OCI-LY7 (cell line): Measurements from ENCODE around the gene DGKB. TPM values are rescaled to one million over a fixed set of nuclear protein-coding genes. Genes with fewer than 3 reads are reported as not detected.

Source experiments
- BruUV-seq: library from RNA; stranded (reverse); fragments of 400-500 nt; replicated peaks from 2 replicates; lab custom pipeline; 2021; lab: Mats Ljungman, UMichigan
- CTCF ChIA-PET: fragments of 300-600 bp; sonication (Branson Sonifier 250); formaldehyde crosslinking; loops from one replicate; lab custom pipeline; 2022; ENCODE audit warnings: antibody characterized with exemption; ENCODE audit not compliant: unreplicated experiment; lab: Charles Lee
- POLR2A ChIA-PET: fragments of 300-600 bp; sonication (Branson Sonifier 250); formaldehyde crosslinking; loops from one replicate; lab custom pipeline; 2022; ENCODE audit warnings: antibody characterized with exemption; lab: Charles Lee
- DNase-seq: peaks from one replicate; pipeline ENCODE4 v3.0.0-alpha.2; 2015; ENCODE audit warnings: low spot score
- H2AFZ ChIP-seq: fragments of 200-600 bp; sonication (generic), shearing (Covaris generic); 2 replicates; pipeline ENCODE4 v1.6.1; 2014; ENCODE audit warnings: mild to moderate bottlenecking, antibody characterized with exemption, low read length, moderate library complexity
- H3K27ac ChIP-seq: fragments of 200-600 bp; sonication (generic); 2 replicates; pipeline ENCODE4 v1.5.1; 2014; ENCODE audit warnings: mixed run types, low read depth, mild to moderate bottlenecking, moderate library complexity, low read length, inconsistent platforms; ENCODE audit not compliant: poor library complexity, severe bottlenecking
- H3K36me3 ChIP-seq: fragments of 200-600 bp; sonication (generic); 2 replicates; pipeline ENCODE4 v1.6.1; 2014; ENCODE audit warnings: mild to moderate bottlenecking, antibody characterized with exemption, low read length, moderate library complexity, mixed read lengths; ENCODE audit not compliant: insufficient read depth
- H3K4me1 ChIP-seq: fragments of 200-600 bp; sonication (generic); 2 replicates; pipeline ENCODE4 v1.5.1; 2014; ENCODE audit warnings: mild to moderate bottlenecking, low read length; ENCODE audit not compliant: insufficient read depth, poor library complexity, severe bottlenecking
- H3K4me2 ChIP-seq: fragments of 200-600 bp; sonication (generic); 2 replicates; pipeline ENCODE4 v1.6.1; 2014; ENCODE audit warnings: mild to moderate bottlenecking, low read length
- H3K4me3 ChIP-seq: fragments of 200-600 bp; sonication (generic); 2 replicates; pipeline ENCODE4 v1.5.1; 2014; ENCODE audit warnings: mild to moderate bottlenecking, low read depth, low read length; ENCODE audit not compliant: poor library complexity, severe bottlenecking
- H3K79me2 ChIP-seq: fragments of 200-600 bp; sonication (generic); 2 replicates; pipeline ENCODE4 v1.6.1; 2016; ENCODE audit warnings: low read depth, mild to moderate bottlenecking, low read length, moderate library complexity, mixed read lengths; ENCODE audit not compliant: insufficient read depth
- H3K9me2 ChIP-seq: fragments of 200-600 bp; sonication (generic); 2 replicates; pipeline ENCODE4 v1.6.1; 2016; ENCODE audit warnings: mild to moderate bottlenecking, low read length, mixed read lengths; ENCODE audit not compliant: insufficient read depth
- H3K9me3 ChIP-seq: fragments of 200-600 bp; sonication (generic); 2 replicates; pipeline ENCODE4 v1.6.1; 2014; ENCODE audit warnings: mild to moderate bottlenecking, mixed run types, low read length, mixed read lengths
- H4K20me1 ChIP-seq: fragments of 200-600 bp; sonication (generic); 2 replicates; pipeline ENCODE4 v1.6.1; 2014; ENCODE audit warnings: mild to moderate bottlenecking, antibody characterized with exemption, low read length, moderate library complexity, mixed read lengths; ENCODE audit not compliant: insufficient read depth
- EZH2phosphoT487 ChIP-seq: fragments of 200-600 bp; sonication (generic); IDR thresholded peaks from 2 replicates; pipeline ENCODE4 v1.6.1; 2018; ENCODE audit warnings: low read depth, borderline replicate concordance, mild to moderate bottlenecking, mixed run types, antibody characterized with exemption, low read length, moderate library complexity, mixed read lengths
- intact Hi-C: fragments of 100-400 bp; cut with micrococcal nuclease; formaldehyde crosslinking; loops from one replicate; pipeline ENCODE4 v1.10.0; 2022; ENCODE audit not compliant: unreplicated experiment
- total RNA-seq, 2 experiments: library from RNA; depleted of rRNA in 1 of 2; stranded (reverse); fragments of >200 nt in 1 of 2; shearing (Covaris generic) in 1 of 2; gene quantifications; 2 replicates each; pipeline ENCODE4 v1.2.3, GENCODE V29; 2014 to 2022
- TF ChIP-seq, protein P1 (sequence below): fragments of 200-600 bp; sonication (generic); conservative IDR thresholded peaks from 2 replicates; pipeline ENCODE4 v1.5.1; 2014; ENCODE audit warnings: mild to moderate bottlenecking, antibody characterized with exemption, low read length, moderate library complexity, mixed read lengths

DGKB gene
- total RNA-seq, 2 experiments from 2014 or later: not detected

- no peak overlapping the region for H3K4me2 ChIP-seq
- intact Hi-C loops: no loop called here
- no peak overlapping the region for H2AFZ ChIP-seq
- H3K27ac ChIP-seq: no peak overlapping the region
- H3K9me3 ChIP-seq: no peaks in the 10 kb centered on the region
- no peak for DNase-seq
- TF ChIP-seq, protein P1, sequence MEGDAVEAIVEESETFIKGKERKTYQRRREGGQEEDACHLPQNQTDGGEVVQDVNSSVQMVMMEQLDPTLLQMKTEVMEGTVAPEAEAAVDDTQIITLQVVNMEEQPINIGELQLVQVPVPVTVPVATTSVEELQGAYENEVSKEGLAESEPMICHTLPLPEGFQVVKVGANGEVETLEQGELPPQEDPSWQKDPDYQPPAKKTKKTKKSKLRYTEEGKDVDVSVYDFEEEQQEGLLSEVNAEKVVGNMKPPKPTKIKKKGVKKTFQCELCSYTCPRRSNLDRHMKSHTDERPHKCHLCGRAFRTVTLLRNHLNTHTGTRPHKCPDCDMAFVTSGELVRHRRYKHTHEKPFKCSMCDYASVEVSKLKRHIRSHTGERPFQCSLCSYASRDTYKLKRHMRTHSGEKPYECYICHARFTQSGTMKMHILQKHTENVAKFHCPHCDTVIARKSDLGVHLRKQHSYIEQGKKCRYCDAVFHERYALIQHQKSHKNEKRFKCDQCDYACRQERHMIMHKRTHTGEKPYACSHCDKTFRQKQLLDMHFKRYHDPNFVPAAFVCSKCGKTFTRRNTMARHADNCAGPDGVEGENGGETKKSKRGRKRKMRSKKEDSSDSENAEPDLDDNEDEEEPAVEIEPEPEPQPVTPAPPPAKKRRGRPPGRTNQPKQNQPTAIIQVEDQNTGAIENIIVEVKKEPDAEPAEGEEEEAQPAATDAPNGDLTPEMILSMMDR: no peak
- TF ChIP-seq EZH2phosphoT487: no peak
- H4K20me1 ChIP-seq: no peaks in the 10 kb centered on the region
- BruUV-seq: no TSS peak
- H3K4me1 ChIP-seq: no peaks in the 10 kb centered on the region
- ChIA-PET CTCF (no interaction called here), POLR2A (no interaction called here)
- no peaks in the 10 kb centered on the region for H3K9me2 ChIP-seq
- no peak overlapping the region for H3K4me3 ChIP-seq
- H3K79me2 ChIP-seq: no peaks in the 10 kb centered on the region
- no peaks in the 10 kb centered on the region for H3K36me3 ChIP-seq
Measured at GRCh38 chr7:14666304-14666703, 236.2 kb downstream of the DGKB start.

DNA sequence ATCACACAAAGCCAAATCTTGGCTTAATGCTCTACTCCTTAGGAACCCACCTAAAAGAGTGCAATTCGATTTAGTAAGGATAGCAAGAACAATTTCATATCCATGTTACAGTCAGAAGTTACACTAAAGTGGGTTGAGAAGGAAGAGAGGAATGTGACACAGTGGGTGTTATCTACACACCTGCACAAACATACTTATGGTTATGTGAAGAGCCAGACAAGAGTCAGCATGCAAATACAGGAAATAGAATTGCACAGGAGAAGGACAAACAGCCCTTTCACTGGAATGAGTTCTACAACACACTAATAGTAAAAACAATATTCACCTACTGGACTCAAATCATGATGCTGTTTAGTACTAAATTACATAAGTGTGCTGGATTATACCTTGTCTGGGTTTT, 262.8 kb downstream of the DGKB start:
- DNase-seq: no peak
- no peaks in the 10 kb centered on the region for H3K9me2 ChIP-seq
- no peak overlapping the region for H3K4me2 ChIP-seq
- no peak for TF ChIP-seq EZH2phosphoT487
- TF ChIP-seq, protein P1: no peak
- H2AFZ ChIP-seq: no peak overlapping the region
- no peaks in the 10 kb centered on the region for H4K20me1 ChIP-seq
- BruUV-seq: no TSS peak
- POLR2A ChIA-PET: interaction anchor here (0.6 kb wide), 1 partner anchor 47 kb away, joined by 3 read pairs; no protein-coding TSS in a partner anchor
- CTCF ChIA-PET: no interaction called here
- H3K4me1 ChIP-seq: no peaks in the 10 kb centered on the region
- H3K9me3 ChIP-seq: peaks cover 5% of the 10 kb centered on the region; the same call in 1 of the 2 replicates
- no peaks in the 10 kb centered on the region for H3K79me2 ChIP-seq
- H3K27ac ChIP-seq: no peak overlapping the region
- H3K4me3 ChIP-seq: no peak overlapping the region
- intact Hi-C loops: no loop called here
- H3K36me3 ChIP-seq: no peaks in the 10 kb centered on the region

DNA sequence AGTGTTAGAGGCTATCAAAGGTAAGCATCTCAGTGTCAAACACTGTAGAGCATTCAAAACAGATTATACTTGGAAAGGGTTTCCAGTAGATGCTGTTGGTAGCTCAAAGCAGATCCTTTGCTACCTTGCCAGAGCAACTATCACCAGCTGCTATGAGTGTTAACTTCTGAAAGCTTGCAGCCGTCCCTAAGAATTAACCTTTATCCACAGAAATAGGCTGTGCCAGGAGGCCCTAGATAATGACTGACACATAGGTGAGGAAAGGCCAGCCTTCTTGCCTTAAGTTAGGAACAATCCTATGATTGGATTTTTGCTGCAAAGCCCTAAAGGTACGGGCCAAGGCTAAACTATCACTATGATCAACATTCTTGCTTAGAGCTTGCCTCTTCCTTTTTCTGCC, 263.2 kb downstream of the DGKB start:
- no peak overlapping the region for H3K4me2 ChIP-seq
- no peaks in the 10 kb centered on the region for H3K4me1 ChIP-seq
- H3K9me3 ChIP-seq: peaks cover 4% of the 10 kb centered on the region; the same call in 1 of the 2 replicates
- no peak overlapping the region for H3K27ac ChIP-seq
- intact Hi-C loops: no loop called here
- CTCF ChIA-PET: no interaction called here
- H3K79me2 ChIP-seq: no peaks in the 10 kb centered on the region
- H4K20me1 ChIP-seq: no peaks in the 10 kb centered on the region
- no peak overlapping the region for H3K4me3 ChIP-seq
- no peaks in the 10 kb centered on the region for H3K9me2 ChIP-seq
- no TSS peak for BruUV-seq
- POLR2A ChIA-PET: no interaction called here
- no peak for DNase-seq
- TF ChIP-seq EZH2phosphoT487: no peak
- TF ChIP-seq, protein P1: no peak
- H2AFZ ChIP-seq: no peak overlapping the region
- no peaks in the 10 kb centered on the region for H3K36me3 ChIP-seq
